ENCODE results near the gene LARGE2.

The LARGE2 gene

GRCh38 chr11:45917623-45918330 is 4.7 kb upstream of the LARGE2 start, which contains the start of gene PEX16:
PEX16 (minus strand) TSS chr11:45917877; CDS start chr11:45917811, 66 bp downstream.
- peak; percentile 81 to 89 for DNase-seq

DNA sequence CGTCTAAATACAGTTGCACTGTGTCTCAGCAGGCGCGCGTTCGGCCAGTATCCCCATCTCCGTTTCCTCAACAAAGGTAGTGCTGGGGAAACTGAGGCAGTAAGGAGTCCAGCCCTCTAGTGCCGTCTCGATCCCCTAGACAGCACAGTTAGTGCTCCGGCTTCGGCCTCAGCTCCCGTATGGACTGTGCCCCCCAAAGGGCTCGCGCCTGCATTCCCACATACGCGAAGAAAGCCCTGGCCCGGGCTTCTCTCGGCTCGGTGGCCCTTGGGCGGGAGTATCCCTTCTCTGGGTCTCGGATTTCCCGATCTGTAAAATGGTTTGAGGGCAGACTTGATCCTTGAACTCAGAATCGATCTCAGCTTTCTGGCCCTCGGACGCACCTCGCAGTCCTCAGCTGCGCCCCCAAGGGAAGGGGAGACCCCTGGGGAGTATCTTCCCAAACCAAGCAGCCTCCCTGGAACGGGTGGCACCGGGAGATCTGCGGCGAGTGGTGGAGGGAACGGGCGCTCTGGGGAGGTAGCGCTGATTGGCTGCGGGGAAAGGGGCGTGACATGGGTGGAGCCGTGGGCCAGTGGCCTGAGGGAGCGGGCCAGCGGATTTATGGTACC is 4.0 kb upstream of the LARGE2 start:
- DNase-seq: peak; percentile 61 to 65

DNA sequence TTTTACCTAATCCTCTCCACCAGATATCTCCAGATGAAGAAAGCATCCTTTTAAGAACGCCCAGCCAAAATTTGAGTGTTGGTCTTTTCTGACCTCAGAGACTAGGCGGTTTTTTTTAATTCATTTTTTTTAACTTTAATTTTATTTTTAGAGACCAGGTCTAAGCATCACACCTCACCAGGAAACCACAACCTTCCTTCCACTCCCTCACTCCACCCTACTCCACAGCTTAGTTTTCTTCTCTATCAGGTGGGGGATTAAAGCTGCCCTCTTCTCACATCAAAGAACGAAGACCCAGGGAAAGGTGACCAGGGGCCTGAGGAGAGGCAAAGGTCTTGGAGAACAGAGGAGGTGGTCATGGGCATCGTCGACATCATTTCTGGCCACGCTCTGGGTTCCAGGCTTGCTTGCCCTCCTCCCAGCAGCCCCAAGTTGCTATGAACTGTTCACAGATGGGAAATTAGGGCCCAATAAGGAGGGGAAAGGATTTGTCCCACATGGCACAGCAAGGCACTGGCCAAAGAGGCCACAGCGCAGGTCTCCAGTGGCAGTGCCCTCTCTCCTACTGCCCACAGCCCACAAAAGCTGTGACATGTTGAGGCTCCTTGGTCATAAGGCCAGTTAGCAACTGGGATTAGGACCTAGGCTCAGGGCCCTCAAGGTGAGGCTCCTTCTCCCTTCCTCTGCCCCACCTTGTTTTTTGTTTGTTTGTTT is 3.3 kb upstream of the LARGE2 start:
- DNase-seq: no peak

GRCh38 chr11:45919806-45920530 is 2.5 kb upstream of the LARGE2 start:
- DNase-seq: no peak

GRCh38 chr11:45920531-45921477 is 1.7 kb upstream of the LARGE2 start:
- DNase-seq: no peak

- no peak for DNase-seq
These were observed 663 bp upstream of the LARGE2 start for GRCh38 chr11:45921561-45922424.

GRCh38 chr11:45924036-45924915 is 1.8 kb downstream of the LARGE2 start:
- no peak for DNase-seq

GRCh38 chr11:45924927-45925326 is 2.5 kb downstream of the LARGE2 start:
- no peak for DNase-seq

GRCh38 chr11:45925550-45925949 is 3.1 kb downstream of the LARGE2 start:
- no peak for DNase-seq

DNA sequence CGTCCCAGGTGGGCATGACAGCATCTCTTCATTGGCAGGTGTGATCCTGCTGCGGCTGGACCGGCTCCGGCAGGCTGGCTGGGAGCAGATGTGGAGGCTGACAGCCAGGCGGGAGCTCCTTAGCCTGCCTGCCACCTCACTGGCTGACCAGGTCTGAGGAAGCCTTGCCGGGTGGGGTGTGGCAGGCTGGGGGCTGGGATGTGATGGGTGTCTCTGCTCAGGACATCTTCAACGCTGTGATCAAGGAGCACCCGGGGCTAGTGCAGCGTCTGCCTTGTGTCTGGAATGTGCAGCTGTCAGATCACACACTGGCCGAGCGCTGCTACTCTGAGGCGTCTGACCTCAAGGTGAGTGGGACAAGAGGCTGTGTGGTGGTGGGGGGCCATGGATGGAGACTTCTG is 3.5 kb downstream of the LARGE2 start:
- no peak for DNase-seq

- DNase-seq: no peak
These were observed 4.3 kb downstream of the LARGE2 start for GRCh38 chr11:45926536-45927331.

- no peak for DNase-seq
These were observed 4.9 kb downstream of the LARGE2 start for GRCh38 chr11:45927332-45927683.

DNA sequence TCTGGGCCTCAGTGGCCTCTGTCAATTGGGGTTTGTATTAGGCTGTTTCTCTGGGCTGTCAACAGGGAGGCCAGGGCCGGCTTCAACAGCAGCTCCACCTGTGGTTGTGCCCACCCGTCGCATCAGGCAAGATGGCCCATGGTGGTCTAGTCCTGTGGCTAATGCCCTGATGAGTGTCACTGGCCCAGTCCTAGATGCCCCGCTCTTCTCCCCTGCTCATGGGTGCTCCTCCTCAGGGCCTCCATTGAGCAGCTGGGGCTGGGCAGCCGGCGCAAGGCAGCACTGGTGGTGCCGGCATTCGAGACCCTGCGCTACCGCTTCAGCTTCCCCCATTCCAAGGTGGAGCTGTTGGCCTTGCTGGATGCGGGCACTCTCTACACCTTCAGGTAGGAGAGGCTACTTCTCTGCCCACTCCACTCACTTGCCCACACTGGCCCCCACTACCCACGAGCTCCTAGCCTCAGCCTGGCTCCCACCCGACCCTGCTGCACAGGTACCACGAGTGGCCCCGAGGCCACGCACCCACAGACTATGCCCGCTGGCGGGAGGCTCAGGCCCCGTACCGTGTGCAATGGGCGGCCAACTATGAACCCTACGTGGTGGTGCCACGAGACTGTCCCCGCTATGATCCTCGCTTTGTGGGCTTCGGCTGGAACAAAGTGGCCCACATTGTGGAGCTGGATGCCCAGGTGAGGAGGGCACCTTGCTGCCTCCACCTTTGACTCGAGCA is 5.4 kb downstream of the LARGE2 start:
- DNase-seq: no peak

DNA sequence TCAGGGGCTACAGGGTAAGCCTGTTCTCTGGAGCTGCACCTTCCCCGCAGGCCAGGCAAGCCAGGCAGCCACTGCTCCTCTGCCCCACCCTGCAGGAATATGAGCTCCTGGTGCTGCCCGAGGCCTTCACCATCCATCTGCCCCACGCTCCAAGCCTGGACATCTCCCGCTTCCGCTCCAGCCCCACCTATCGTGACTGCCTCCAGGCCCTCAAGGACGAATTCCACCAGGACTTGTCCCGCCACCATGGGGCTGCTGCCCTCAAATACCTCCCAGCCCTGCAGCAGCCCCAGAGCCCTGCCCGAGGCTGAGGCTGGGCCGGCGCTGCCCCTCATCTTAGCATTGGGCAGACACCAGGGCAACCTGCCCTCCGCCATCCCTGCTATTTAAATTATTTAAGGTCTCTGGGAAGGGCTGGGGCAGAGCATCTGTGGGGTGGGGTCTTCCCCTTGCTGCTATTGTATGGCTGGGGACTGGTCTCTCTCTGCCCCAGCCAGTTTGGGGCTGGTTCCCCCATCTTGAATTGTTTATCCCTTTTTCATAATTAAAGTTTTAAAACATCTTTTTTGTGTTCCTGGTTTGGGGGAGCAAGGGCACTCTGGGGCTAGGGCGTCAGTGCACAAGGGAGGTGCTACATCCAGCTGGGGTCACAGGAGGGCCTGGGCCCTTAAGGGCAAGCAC is 6.2 kb downstream of the LARGE2 start:
- DNase-seq: no peak

DNA sequence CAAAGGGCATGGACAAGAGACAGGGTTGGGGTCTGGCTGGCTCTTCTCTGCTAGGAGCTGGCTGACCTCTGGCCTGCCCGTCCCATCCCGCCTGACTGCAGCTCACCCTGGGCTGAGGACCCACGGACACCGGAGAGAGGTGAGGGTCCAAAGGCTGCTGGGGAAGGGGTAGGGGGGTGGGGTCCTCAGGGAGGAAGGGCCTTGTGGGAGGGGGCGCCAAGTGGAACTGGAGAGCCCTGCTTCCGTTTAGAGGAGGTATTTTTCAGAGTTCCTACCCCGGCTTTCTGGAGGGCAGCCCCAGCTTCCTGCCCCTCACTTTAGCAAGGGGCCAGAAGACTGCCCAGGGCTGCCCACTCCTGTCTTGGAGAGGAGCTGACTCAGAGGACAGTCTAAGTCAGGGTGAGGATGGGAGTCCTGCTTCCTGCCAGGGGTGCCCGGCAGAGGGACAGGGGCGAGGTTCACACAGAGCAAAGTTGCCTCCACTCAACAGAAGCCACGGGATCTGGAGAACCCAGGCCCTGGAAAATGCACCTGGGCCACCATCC is 7.1 kb downstream of the LARGE2 start:
- DNase-seq: no peak

DNA sequence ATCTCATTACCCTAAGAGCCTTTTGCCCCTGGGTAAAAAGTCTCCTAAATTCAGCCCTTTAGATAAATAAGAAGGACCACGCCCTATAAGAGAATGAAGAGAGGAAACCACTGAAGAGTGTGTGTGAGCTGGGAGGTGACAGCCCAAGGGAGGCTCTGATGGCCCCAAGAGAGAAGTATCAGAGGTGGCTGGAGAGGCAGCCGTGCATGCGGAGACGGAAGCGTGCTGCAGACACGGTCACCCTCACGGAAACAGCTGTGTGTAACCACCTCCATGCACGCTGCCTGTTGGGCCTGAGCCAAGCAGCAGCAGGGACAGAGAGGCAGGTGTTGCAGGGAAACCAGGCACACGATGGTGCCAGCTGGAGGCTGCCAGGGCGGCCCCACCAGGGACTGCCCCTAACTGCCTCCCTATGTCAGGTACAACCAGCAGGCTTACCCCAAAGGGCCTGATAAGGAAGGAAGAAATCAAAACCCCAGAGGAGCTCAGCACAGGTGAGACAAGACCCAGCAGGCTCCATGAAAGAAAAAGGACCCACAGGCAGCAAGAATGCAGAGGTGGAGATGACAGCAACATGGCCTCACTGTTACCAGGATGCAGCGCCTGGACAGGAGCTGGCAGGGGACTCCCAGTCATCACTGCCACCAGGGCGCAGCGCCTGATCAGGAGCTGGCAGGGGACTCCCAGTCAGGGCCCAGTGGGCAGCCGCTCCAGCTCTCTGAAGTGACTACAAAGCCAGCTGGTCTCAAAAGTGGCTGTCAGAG is 7.8 kb downstream of the LARGE2 start:
- DNase-seq: no peak

Measured in stimulated activated CD4-positive, alpha-beta T cell treated with anti-CD3 and anti-CD28 coated beads, Interleukin-2, amount 100 ng/mL, for 48 hours (primary cell).